ENCODE measurements around the gene SAMD8.

- TF ChIP-seq, protein P1, sequence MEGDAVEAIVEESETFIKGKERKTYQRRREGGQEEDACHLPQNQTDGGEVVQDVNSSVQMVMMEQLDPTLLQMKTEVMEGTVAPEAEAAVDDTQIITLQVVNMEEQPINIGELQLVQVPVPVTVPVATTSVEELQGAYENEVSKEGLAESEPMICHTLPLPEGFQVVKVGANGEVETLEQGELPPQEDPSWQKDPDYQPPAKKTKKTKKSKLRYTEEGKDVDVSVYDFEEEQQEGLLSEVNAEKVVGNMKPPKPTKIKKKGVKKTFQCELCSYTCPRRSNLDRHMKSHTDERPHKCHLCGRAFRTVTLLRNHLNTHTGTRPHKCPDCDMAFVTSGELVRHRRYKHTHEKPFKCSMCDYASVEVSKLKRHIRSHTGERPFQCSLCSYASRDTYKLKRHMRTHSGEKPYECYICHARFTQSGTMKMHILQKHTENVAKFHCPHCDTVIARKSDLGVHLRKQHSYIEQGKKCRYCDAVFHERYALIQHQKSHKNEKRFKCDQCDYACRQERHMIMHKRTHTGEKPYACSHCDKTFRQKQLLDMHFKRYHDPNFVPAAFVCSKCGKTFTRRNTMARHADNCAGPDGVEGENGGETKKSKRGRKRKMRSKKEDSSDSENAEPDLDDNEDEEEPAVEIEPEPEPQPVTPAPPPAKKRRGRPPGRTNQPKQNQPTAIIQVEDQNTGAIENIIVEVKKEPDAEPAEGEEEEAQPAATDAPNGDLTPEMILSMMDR (IDR thresholded peaks at IDR 0.05; ENCODE audit: extremely low read depth in 1 of 2, insufficient read depth in 1 of 2, low read depth in 1 of 2, low read length in 2 of 2) = no peak
- no peak for TF ChIP-seq EZH2 (IDR thresholded peaks at IDR 0.05; ENCODE audit: borderline replicate concordance, low read depth, low read length, severe bottlenecking)
- no peak for TF ChIP-seq POLR2A (IDR thresholded peaks at IDR 0.05; ENCODE audit: low read depth, low read length)
- TF ChIP-seq, protein P2, sequence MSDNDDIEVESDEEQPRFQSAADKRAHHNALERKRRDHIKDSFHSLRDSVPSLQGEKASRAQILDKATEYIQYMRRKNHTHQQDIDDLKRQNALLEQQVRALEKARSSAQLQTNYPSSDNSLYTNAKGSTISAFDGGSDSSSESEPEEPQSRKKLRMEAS (IDR thresholded peaks at IDR 0.05; ENCODE audit: insufficient read depth, insufficient read length) = no peak
- no peak for TF ChIP-seq POLR2AphosphoS5 (IDR thresholded peaks at IDR 0.05; ENCODE audit: insufficient read depth, low read depth, low read length)
- TF ChIP-seq FOS (IDR thresholded peaks at IDR 0.05; ENCODE audit: borderline replicate concordance, insufficient read depth, low read length) = no peak
- no peak for TF ChIP-seq JUN (IDR thresholded peaks at IDR 0.05; ENCODE audit: borderline replicate concordance, insufficient read depth, insufficient read length, low read depth)
- no peak for TF ChIP-seq GATA2 (IDR thresholded peaks at IDR 0.05; ENCODE audit: insufficient read depth, insufficient read length, low read depth, low read length)
- TF ChIP-seq MYC (IDR thresholded peaks at IDR 0.05; ENCODE audit: low read depth, low read length) = no peak
These were observed 40.5 kb upstream of the SAMD8 start for GRCh38 chr10:75070961-75071428.
